ENCODE measurements around the gene ASGR2. TPM values are rescaled to one million over a fixed set of nuclear protein-coding genes. Genes with fewer than 3 reads are reported as not detected.
"Not testable (repeated sequence)": the region's sequence is repeated elsewhere in the genome, so short reads cannot be mapped to it uniquely, and the experiment has no call there.

The ASGR2 gene
- total RNA-seq, 1 experiment from 2014 or later: 0.10 TPM

- DNase-seq (ENCODE audit: low spot score): not testable (repeated sequence)
Measured at GRCh38 chr17:7126386-7126785, 11.8 kb upstream of the ASGR2 start.

- DNase-seq (ENCODE audit: low spot score): no peak
Measured at GRCh38 chr17:7124923-7125322, 10.3 kb upstream of the ASGR2 start.

GRCh38 chr17:7123844-7124243, 9.2 kb upstream of the ASGR2 start:
- DNase-seq (ENCODE audit: low spot score): no peak

GRCh38 chr17:7122381-7122780, 7.8 kb upstream of the ASGR2 start:
- no peak for DNase-seq (ENCODE audit: low spot score)

- not testable (repeated sequence) for DNase-seq (ENCODE audit: low spot score)
Measured at GRCh38 chr17:7120635-7121034, 6.0 kb upstream of the ASGR2 start.

GRCh38 chr17:7120123-7120522, 5.5 kb upstream of the ASGR2 start:
- DNase-seq (ENCODE audit: low spot score): no peak

GRCh38 chr17:7119314-7119713, 4.7 kb upstream of the ASGR2 start:
- DNase-seq (ENCODE audit: low spot score): no peak

GRCh38 chr17:7114875-7115614, 423 bp upstream of the ASGR2 start:
- no peak for DNase-seq (ENCODE audit: low spot score)

GRCh38 chr17:7113273-7114071, 1.1 kb downstream of the ASGR2 start:
- no peak for DNase-seq (ENCODE audit: low spot score)

GRCh38 chr17:7112510-7113108, 2.0 kb downstream of the ASGR2 start:
- DNase-seq (ENCODE audit: low spot score): no peak

GRCh38 chr17:7111784-7112509, 2.7 kb downstream of the ASGR2 start:
- no peak for DNase-seq (ENCODE audit: low spot score)

GRCh38 chr17:7110617-7111306, 3.9 kb downstream of the ASGR2 start:
- DNase-seq (ENCODE audit: low spot score): no peak

GRCh38 chr17:7109461-7110322, 4.9 kb downstream of the ASGR2 start:
- DNase-seq (ENCODE audit: low spot score): no peak

- no peak for DNase-seq (ENCODE audit: low spot score)
Measured at GRCh38 chr17:7108981-7109380, 5.6 kb downstream of the ASGR2 start.

GRCh38 chr17:7108560-7108925, 6.1 kb downstream of the ASGR2 start:
- DNase-seq (ENCODE audit: low spot score): no peak

GRCh38 chr17:7107795-7108559, 6.6 kb downstream of the ASGR2 start:
- DNase-seq (ENCODE audit: low spot score): no peak

GRCh38 chr17:7107012-7107754, 7.4 kb downstream of the ASGR2 start:
- DNase-seq (ENCODE audit: low spot score): no peak

- DNase-seq (ENCODE audit: low spot score): no peak
Measured at GRCh38 chr17:7102421-7102820, 12.2 kb downstream of the ASGR2 start.

- DNase-seq (ENCODE audit: low spot score): no peak
Measured at GRCh38 chr17:7101531-7101930, 13.1 kb downstream of the ASGR2 start.
